NOMO-1 (cell line): ENCODE results near the gene ZNF383.
"Not testable (repeated sequence)": the region's sequence is repeated elsewhere in the genome, so short reads cannot be mapped to it uniquely, and the experiment has no call there.

Source experiments
- DNase-seq, 2 experiments: peaks; one replicate each; lab custom pipeline; 2025; ENCODE audit not compliant: unreplicated experiment in 2 of 2; lab: John Stamatoyannopoulos, UW

Gene ZNF383

GRCh38 chr19:37217775-37218591 lies at the start of gene ZNF383:
Gene ZNF383 (plus strand): TSS chr19:37218214. CDS start chr19:37230454, 12,240 bp downstream.
- DNase-seq, result peak; percentile 93 to 95

DNA sequence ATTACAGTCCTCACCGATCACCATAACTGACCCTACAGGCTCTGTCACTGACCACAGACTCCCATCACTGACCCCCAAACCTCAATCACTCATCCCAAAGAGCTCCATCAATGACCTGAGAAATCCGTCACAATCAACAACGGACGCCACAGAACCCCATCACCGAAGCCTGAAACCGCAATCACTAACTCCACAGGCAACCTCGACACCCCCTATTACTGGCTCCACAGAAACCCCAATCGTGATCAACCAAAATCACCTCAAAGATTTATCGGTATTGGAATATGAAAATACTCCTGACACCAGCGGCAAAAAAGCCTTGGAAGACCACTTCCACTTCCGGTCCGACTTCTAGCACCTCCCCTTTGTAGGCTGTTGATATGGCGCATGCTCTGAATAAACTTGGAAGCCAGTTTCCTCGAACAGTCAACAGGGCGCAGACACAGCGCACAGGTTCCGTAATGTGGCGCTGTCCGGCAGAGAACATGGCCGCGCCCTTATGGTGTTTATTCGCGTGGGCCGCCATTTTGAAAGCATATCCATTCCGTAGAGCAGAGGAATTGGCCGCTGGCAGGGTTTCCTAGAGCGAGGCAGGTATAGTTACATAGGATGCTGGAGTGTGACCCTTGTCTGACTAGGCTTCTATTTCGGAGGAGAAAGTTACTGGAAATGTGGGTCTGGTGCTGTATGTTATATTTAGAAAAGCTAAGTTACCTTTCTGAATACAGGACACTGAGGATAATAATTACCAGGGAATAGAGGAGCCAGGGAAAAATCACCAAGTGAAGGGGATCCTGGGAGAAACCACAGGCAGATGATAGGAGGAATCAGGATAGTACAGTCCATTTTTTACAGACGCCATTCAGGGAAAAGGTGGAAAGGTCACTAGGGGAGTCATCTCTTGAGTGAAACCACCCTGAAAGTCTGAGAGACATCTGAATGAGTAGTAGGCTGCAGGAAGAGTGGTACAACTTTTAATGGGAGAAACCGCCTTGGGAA lies 45.3 kb upstream of the ZNF383 start, which contains the start of gene ZNF585A:
Gene ZNF585A (minus strand): TSS at position 328 of the 999 bp plus-strand sequence. CDS start 2,785 bp downstream, outside the sequence.
- DNase-seq, result peak; percentile 93 to 98

DNA sequence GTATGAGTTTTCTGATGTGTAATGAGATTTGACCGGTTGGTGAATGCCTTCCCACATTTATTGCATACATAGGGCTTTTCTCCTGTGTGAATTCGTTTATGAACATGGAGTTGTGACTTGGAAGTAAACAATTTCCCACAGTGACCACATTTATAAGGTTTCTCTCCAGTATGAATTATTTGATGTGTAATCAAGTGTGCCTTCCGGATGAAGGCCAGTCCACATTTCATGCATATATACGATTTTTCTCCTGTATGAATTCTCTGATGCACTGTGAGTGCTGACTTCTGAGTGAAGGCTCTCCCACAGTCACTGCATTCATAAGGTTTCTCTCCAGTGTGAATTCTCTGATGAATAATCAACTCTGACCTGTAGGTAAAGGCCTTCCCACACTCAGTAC lies 31.9 kb upstream of the ZNF383 start:
- not testable (repeated sequence) for DNase-seq

- DNase-seq, result not testable (repeated sequence)
Measured at GRCh38 chr19:37195248-37195647, 22.8 kb upstream of the ZNF383 start.

DNA sequence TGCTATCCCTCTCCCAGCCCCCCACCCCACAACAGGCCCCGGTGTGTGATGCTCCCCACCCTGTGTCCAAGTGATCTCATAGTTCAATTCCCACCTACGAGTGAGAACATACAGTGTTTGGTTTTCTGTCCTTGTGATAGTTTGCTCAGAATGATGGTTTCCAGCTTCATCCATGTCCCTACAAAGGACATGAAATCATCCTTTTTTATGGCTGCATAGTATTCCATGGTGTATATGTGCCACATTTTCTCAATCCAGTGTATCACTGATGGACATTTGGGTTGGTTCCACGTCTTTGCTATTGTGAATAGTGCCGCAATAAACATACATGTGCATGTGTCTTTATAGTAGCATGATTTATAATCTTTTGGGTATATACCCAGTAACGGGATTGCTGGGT lies 20.9 kb upstream of the ZNF383 start:
- DNase-seq, result not testable (repeated sequence)

DNA sequence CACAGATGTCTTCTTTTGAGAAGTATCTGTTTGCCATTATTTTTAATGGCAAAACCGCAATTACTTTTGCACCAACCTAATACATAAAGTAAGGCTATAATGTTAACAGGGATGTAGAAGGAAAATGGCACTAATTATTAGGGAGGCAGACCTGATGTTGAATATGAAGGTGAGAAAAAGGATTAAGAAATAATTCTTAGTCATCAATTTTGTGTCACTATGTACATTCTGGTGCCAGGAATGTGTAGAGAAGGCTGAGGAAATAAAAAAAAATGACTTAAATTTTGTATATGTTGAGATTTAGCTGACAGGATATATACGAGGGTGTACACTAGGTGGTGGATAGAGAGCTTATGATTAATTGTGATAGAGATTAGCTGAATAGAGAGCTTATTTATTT lies 20.2 kb upstream of the ZNF383 start:
- no peak for DNase-seq

- no peak for DNase-seq
Measured at GRCh38 chr19:37217480-37217774, 587 bp upstream of the ZNF383 start.

DNA sequence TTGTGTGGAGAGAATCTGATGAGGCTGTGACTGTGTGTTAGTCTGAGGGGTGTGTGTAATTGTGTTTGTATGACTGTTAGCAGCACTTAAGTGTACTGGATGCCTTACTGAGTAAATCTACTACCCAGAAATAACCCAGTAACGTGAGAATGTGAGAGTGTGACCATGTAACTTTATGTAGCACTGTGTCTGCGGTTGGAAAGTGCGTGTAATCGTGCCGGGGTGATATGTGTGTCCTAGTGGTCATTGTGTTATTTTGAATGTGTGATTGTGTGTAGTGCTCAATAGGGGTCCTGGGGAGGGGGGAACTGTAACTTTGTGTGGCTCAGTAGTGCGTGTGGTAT lies 550 bp downstream of the ZNF383 start:
- DNase-seq, result no peak

DNA sequence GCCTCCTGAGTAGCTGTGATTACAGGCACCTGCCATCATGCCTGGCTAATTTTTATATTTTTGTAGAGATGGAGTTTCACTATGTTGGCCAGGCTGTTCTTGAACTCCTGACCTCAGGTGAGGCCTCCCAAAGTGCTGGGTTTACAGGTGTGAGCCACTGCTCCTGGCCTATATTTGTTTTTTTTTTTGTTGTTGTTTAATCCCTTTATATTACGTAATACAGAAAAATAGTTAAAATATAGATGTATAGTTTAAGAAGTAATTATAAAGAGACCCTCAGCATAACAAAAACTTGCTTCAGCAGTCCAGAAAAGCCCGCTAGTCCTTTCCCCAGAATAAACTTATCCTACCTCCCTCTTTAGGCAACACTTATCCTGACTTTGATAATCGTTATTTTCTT lies 2.4 kb downstream of the ZNF383 start:
- no peak for DNase-seq

- DNase-seq, result no peak
Measured at GRCh38 chr19:37221136-37221535, 3.1 kb downstream of the ZNF383 start.

GRCh38 chr19:37226248-37226647 lies 8.2 kb downstream of the ZNF383 start:
- DNase-seq, result no peak

- DNase-seq, result no peak
Measured at GRCh38 chr19:37227996-37228395, 10.0 kb downstream of the ZNF383 start.

DNA sequence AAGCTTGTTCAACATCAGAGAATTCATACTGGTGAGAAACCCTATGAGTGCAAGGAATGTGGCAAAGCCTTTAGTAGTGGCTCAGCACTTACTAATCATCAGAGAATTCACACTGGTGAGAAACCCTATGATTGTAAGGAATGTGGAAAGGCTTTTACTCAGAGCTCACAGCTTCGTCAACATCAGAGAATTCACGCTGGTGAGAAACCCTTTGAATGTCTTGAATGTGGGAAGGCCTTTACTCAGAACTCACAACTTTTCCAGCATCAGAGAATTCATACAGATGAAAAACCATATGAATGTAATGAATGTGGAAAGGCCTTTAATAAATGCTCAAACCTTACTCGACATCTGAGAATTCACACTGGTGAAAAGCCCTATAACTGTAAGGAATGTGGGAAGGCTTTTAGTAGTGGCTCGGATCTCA lies 25.2 kb downstream of the ZNF383 start:
- no peak for DNase-seq

- no peak for DNase-seq
Measured at GRCh38 chr19:37251308-37252229, 33.6 kb downstream of the ZNF383 start.

- DNase-seq, result not testable (repeated sequence)
Measured at GRCh38 chr19:37263028-37263427, 45.0 kb downstream of the ZNF383 start.

GRCh38 chr19:37267005-37267404 lies 49.0 kb downstream of the ZNF383 start:
- DNase-seq, result not testable (repeated sequence)

- not testable (repeated sequence) for DNase-seq
Measured at GRCh38 chr19:37267755-37268154, 49.7 kb downstream of the ZNF383 start.

DNA sequence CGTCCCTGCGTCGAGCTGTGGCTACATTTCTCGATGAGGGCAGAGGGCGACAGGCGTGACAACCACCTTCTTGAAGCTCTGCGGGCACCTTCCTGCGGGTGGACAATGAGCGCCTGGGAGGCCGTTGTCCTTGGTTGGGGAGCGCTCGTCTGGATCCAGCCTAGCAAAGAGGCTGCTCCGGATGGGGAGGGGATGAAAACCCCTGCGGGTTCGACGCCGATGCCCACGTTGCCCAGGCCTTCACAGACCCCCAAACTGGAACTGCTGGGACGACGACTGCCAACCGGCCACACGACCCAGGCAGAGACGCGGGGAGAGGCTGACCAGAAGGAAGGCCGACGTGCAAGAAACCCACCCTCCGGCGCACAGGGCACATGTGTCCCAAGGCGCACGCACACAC lies 62.6 kb downstream of the ZNF383 start:
- DNase-seq, result not testable (repeated sequence)

GRCh38 chr19:37284020-37284419 lies 66.0 kb downstream of the ZNF383 start:
- not testable (repeated sequence) for DNase-seq

DNA sequence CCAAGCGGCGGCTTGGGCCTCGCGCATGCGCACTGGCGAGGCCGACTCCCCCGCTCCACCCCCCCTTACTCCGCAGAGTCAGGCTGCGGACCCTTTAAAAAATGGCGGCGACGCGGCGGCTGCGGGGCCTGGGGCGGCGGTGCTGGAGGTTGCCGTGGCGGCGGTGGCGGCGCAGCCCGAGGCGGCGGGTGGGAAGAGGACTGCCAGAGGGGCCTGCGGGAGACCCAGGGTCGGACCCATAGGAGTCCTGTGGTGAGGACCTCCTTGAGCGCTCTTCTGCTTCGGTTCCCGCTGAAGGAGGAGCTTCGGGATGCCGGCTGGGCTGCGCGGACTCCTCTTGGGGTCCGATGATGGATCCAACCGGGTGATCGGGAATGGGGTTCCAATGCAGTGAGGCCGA lies 71.2 kb downstream of the ZNF383 start:
- DNase-seq, result not testable (repeated sequence)
